Measurements from ENCODE around the gene GP2.
"Not testable (repeated sequence)": the region's sequence is repeated elsewhere in the genome, so short reads cannot be mapped to it uniquely, and the experiment has no call there.

- not testable (repeated sequence) for TF ChIP-seq CTCF, POLR2A (IDR thresholded peaks at IDR 0.05)
Observed at GRCh38 chr16:20321051-20321450, 6.3 kb downstream of the GP2 start.

Measured in lower leg skin (tissue), 3 donors.